ENCODE results near the gene ZNF500.

- TF ChIP-seq CTCF (IDR thresholded peaks at IDR 0.05; ENCODE audit: low read length) (no peak), EZH2 (IDR thresholded peaks at IDR 0.05; ENCODE audit: borderline replicate concordance, low read length) (no peak)
These were observed 36.5 kb upstream of the ZNF500 start for GRCh38 chr16:4803401-4803844.
